Effector CD8-positive, alpha-beta T cell (primary cell): ENCODE data around the gene PRKG1.

ENCODE experiments used
- DNase-seq: peaks from one replicate; lab custom pipeline; 2025; lab: John Stamatoyannopoulos, UW

PRKG1 gene

GRCh38 chr10:52059089-52059488 is 984.8 kb downstream of the PRKG1 start:
- no peak for DNase-seq

DNA sequence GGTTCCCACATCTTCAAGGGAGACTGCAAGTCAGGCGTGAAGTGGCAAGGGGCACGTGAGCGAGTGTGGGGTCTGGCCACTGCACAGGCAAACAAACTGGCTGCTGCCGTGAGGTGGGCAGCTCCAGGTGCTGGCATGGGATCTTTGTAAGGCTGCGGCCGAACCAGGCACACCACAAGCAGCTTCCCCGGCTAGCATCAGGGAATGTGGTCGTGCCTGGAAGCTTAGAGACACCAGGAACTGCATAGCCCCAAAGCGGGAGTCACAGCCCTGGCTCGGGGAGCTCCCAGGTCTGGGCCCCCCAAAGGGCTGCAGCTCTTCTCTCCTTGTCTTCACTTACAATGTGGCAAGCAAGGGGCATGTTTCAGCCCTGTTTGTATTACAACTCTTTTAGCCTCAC is 988.9 kb downstream of the PRKG1 start:
- DNase-seq = no peak

DNA sequence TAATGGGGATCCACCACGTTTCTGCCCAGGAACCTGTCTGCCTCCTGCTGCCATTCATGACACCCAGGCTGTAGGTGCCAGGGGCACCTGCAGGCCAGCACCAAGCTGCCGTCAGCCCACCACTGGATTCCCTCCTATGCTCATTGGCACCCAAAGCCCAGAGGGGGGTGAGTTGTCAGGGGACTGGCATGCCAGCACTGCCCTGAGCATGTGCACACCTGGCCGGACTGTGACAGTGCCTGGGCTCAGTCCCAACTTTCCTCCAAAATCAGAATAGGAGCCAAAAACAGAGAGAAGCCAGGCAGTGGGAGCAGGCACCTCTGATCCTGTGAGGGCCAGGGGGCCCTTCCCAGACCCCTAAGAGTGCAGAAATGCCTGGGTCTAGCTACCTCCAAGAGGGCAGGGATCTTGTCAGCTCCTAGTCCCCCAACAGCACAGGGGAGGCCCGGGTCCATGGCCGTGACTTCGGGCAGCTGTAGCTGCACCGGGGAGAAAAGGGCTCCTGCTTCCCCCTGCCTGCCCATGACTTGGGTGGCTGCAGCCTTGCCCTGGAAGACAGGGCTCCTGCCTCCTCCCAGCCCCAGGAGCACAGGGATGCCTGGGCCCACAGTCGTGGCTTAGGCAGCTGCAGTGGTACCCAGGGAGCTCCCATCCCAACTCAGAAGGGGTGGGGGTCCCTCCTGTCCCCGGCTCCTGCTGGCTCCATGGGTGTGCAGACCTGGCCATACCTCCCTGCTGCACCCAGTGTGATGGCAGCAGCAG is 990.0 kb downstream of the PRKG1 start:
- DNase-seq = no peak

DNA sequence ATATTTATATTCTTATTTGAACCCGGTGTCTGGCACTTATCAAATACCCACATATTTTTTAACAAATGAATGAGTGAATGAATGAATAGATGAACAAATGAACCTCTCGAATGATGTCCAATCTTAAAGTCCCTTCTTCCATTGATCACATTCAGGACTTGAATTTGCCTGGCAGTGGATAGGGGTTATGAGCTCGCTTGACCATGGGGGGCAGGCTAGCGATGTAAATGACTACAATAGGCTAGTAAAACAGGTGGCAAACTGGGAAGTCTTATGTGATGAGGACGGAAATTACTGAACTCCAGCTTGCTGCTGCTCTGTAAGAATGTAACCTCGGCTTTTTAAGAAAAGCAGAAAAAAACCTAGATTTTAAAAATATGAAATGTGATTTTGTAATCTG is 992.1 kb downstream of the PRKG1 start:
- DNase-seq = no peak

DNA sequence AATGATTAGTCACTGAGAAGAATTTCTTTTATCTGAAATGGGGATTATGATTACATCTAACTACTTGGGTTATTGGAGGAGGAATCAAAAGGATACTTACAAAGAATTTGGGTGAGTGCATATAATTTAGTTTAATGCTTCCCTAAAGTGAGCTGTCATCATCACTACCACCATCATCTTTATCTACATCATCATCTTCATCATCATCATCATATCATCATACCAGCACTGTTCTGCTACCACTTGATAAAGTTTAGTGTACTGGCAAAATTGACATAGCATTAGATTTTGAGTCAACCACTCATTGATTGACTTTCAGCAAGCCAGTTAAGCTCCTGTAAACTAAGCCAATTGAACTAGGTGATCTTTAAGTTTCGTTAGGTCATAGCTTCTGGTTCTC is 994.2 kb downstream of the PRKG1 start:
- DNase-seq = no peak

DNA sequence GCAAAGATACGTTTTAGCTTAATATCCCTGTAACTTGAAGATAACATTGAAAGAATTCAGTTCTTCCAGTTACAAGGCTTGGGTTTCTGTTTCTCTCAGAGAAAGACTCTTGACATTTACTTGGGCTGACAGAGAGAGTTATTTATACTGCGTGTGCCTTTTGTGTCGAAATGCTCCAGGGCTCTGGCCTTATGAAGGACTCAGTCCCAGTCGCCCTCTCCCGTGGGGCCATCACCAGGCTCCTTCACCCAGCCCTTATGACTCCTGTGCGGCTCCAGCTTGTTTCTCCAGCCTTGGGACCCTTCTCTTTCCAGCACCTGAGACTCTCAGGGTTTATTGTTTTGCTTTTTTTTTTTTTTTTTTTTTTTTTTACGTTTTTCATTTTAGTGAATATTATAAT is 997.5 kb downstream of the PRKG1 start:
- no peak for DNase-seq

GRCh38 chr10:52074505-52075026 is 1000.3 kb downstream of the PRKG1 start:
- no peak for DNase-seq

GRCh38 chr10:52077814-52078213 is 1003.5 kb downstream of the PRKG1 start:
- no peak for DNase-seq

DNA sequence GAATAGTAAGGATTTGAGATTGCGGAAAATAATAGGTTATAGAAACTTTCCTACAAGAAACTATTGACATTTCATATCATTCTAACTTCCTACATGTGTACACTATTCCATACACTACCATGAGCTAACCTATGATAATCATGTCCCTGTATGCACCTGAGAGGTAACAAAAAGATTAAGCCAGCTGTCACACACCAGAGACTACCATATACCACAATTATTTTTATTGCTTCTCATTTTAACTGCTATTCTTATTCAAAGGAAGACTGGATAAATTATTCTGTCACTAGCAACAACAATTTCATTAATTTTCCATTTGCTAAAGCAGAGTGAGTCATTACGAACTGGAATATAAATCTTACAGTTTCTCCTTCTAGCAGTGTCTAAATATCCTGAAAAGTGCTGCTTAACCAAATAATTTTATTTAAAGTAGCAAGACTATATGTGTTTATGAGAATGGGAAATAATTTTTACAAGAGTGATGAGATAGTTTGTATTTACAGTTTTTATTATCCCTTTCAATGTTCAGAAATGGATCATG is 1004.2 kb downstream of the PRKG1 start:
- DNase-seq = no peak

DNA sequence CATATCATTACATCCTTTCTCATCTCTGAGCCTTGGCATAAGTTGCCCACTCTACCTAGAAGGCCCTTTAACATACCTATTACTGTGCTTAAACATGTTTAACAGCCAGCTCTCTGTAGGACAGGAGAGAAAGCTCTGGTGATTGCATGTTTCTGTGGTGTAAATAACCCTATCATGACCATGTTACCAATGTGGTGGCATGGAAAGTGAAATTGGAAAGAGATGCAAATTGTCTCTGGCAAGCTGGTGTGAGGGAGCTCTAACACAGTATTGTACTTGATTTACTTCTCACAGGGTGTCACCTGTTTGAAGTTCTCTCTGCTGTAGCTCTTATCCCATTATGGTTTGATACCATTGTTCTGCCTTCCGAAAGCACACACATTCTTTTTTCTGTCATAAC is 1008.0 kb downstream of the PRKG1 start:
- DNase-seq = no peak

DNA sequence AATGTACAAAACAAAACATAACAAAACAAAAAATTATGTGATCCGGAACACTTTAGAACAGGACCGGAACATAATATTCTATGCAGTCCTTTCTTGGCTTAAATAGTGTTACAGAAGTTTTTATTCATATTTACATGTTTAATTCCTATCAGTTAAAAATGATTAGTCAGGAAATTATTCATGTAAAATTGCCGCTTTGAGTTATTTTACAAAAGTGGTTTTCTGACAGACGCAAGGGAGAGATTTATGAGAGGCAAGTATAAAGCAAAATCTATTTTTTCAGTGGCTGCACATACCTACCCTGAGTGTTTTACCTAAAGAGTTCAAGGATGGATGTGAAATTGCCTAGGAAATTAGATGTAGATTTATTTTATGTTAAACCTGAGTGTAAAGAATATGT is 1009.1 kb downstream of the PRKG1 start:
- DNase-seq = no peak

GRCh38 chr10:52092390-52092789 is 1018.1 kb downstream of the PRKG1 start:
- no peak for DNase-seq

DNA sequence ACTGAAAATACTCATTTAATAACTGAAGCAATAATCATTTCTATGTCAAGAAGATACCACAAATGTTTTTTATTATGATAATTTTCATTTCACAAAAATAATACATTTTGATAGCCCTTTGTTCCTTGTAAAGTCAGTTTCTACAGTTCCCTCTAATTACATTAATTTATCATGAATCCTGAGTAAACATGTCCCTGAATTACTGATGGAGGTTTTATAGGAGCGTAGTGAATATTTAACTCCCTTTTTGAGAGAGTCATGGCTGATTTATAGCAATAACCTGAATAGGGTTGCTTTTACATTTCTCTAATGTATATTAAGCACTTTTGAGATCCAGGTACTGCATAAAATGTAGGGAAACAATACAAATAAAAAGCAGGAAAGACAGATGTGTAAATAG is 1023.8 kb downstream of the PRKG1 start:
- no peak for DNase-seq

- DNase-seq = no peak
Measured at GRCh38 chr10:52099026-52099600, 1024.8 kb downstream of the PRKG1 start.

DNA sequence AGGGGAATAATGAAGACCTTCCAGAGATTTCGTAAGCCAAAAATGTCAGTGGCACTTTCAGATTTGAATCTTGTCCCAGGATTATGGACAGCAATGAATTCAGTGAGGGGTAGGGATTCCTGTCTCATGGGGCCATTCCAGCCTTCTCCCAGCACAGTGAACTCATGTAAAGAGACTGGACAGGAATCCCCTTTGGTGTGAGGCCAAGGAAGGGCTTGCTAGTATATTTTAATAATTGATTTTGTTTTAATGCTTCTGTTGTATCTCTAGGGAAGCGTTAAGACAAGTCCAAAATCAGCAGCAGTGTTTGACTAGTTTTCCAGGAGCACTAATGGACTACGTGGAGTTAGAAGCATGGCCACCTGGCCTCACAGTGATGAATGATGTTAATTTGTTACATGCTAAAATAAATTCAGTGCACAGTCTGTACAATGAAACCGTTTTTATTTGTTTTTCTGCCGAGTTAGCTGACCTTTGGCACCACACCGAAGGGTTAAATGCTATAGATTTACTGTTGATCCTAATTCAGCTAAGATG is 1025.8 kb downstream of the PRKG1 start:
- no peak for DNase-seq

DNA sequence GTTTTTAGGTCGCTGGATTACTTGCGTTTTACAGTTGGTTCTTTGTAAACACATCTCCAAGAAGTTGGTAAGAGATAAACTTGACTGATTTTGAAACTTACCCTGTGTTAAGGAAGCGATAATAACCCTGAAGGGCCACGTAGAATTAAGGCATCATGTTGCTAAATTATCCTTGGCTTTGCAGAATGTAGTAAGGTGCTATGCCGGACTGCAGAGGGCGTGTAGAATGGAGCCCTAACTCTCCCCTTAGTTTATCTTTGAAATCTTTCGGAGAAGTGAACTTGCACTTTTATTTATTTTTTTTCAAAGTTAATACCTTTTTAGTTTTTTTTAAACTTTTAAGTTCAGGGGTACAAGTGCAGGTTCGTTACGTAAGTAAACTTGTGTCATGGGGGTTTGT is 1031.0 kb downstream of the PRKG1 start:
- no peak for DNase-seq

DNA sequence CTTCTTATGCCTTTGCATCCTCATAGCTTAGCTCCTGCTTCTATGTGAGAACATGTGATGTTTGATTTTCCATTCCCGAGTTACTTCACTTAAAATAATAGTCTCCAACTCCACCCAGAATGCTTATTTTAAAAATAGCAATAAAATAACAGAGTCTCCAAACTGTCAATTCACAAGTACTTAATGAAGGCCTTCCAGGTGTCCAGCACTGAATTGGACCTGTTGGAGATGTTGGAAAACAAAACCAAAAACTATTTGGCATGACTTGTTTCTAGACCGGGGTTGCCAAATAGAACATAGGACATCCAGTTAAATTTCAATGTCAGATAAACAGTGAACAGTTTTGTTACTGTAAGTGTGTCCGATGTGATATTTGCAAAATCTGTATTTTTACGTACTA is 1031.7 kb downstream of the PRKG1 start:
- no peak for DNase-seq

DNA sequence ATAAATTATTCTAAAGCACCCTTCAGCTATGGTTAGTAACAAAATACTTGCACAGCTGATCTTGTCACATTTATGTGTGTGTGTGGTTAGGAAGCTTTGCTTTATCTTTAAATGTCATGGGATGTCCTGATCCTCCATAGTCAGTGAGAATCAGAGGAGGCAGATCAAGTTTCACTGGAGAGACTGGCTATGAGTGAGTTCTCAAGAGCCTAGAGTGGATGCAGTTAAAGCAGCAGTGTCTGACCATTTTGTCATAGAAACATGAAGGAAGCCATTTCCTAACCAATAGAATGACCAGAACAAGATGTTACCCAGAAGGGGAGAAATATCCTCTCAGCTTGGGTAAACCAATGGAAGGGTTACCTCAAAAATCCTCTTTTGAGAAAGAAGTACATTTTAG is 1032.6 kb downstream of the PRKG1 start:
- no peak for DNase-seq

- no peak for DNase-seq
Measured at GRCh38 chr10:52108236-52108635, 1033.9 kb downstream of the PRKG1 start.

DNA sequence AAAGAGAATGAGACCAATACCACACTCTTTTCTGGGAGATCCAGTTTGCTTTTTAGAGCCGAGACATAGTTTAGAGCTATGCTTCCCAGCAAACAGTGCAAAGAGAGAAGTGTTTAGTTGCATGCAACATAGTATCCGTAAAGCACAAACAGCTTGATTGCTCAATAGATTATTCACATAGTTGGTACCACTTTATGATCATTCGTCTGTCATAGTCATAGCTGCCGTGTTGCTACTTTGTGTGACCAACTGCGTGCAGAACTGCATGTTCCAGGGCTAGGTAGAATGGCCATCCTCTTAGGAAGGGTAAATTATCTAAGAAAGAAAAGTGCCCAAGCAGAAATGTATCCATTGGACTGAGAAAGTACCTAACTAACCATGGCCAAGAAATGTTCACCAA is 1036.3 kb downstream of the PRKG1 start:
- no peak for DNase-seq

- no peak for DNase-seq
Measured at GRCh38 chr10:52111101-52111891, 1037.0 kb downstream of the PRKG1 start.

- DNase-seq = no peak
Measured at GRCh38 chr10:52115823-52116222, 1041.5 kb downstream of the PRKG1 start.
